Stimulated activated naive CD4-positive, alpha-beta T cell treated with Interleukin-2 at 50 U/mL for 16 hours (primary cell): Measurements from ENCODE around the gene SERTAD2.

Experiments
- DNase-seq: peaks from one replicate; lab custom pipeline; 2025; lab: John Stamatoyannopoulos, UW

The SERTAD2 gene

DNA sequence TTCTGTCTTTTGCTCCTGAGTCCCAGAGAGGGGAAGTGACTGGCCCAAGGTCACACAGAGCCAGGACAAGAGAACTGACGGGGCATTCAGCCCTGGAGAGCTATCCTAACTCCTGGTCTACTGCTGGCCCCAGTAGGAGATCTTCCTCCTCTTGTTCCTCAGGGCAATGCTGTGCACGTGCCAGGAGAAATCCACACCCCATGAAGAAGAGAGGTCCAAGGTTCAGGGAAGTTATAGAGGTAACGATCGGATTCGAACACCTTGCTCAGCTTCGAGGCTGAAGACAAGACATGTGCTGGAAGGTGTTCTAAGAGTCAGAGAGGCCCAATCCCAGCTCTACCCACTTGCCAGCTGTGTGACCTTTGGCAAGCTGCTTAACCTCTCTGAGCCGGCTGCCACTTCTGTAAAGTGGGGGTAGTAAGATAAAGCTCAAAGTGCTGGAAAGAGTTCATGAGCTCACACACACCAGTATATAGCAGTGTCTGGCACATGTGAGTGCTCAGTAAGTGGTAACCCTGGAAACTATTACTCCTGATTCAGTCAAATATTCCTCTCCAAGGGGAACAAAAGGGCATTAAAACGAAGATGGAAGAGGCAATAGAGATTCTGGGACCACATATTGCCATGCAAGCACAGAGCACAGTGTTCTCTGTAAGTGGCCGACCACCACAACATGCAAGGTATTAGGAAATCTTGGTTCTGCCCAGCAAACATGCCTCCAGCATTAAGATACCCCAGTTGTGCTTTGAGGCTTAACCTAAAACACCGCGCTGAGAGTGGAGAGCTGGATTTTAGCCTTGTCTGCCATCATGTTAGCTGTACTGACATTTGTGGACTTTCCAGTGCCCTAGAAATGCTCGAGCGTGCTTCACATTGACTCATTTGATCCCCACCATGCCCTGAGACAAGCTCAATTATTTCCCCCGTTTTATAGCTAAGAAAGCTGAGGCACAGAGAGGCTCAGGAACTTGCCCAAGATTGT lies 25.6 kb downstream of the SERTAD2 start:
- DNase-seq = no peak

DNA sequence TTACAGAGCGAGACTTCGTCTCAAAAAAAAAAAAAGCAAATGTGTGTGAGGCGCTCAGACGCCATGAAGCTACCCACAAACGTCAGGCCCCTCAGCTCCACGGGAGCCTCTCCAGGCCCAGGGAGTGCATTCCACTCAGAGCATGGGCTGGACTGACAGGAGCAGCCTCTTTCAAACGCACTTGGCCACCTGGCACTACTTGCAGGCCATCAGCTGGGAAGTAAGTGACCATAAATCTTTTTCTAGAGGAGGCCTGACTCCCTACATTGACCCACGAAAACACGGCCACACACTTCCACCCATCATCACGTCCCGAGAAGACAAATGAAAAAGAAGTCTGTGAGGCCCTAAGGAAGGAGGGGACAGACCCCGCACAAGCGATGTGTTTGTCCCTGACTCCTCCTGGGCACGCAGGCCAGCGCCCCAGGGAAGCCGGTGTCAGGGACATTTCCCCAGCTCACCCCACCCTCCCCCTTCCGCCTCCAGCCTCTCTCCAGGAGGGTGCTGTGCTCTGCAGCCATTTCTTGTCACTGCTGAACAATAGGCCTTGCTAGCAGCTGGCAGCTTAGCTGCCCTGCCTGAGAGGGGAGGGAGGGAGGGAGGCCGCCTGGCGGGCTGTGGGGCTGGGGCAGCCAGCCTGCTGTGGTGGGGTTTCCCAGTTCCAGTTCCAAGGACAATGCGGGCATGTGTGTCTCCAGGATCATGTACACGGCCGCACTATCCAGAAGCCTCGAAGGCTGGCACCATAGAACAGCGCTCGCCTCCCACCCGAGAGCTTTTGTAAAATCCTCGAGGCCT lies 26.6 kb downstream of the SERTAD2 start:
- no peak for DNase-seq

DNA sequence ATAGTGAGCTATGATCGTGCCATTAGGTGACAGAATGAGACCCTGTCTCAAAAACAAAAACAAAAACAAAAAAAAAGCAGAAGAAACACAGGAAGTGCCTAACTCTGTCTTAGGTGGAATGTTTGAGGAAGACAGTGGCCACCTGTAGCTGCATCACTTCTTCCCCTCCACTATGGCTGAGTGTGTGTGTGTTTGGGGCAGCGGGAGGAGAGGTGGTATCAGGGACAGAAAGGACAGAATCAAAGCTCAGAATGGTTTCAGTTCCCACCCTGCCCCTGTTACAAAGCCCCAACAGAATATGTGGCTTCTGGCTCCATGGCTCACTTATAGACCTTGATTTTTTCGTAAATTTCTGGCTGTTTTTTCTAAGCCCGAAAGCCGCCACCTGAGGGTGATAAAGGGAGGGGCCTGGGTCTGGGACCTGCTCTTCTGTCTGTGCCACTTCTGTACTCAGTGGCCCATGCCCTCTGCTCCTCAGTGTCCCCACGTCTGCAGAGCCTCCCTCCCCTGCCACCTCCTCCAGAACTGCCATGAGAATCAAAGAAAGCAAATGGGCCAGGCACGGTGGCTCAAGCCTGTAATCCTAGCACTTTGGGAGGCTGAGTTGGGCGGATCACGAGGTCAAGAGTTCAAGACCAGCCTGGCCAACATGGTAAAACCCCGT lies 27.4 kb downstream of the SERTAD2 start:
- no peak for DNase-seq

DNA sequence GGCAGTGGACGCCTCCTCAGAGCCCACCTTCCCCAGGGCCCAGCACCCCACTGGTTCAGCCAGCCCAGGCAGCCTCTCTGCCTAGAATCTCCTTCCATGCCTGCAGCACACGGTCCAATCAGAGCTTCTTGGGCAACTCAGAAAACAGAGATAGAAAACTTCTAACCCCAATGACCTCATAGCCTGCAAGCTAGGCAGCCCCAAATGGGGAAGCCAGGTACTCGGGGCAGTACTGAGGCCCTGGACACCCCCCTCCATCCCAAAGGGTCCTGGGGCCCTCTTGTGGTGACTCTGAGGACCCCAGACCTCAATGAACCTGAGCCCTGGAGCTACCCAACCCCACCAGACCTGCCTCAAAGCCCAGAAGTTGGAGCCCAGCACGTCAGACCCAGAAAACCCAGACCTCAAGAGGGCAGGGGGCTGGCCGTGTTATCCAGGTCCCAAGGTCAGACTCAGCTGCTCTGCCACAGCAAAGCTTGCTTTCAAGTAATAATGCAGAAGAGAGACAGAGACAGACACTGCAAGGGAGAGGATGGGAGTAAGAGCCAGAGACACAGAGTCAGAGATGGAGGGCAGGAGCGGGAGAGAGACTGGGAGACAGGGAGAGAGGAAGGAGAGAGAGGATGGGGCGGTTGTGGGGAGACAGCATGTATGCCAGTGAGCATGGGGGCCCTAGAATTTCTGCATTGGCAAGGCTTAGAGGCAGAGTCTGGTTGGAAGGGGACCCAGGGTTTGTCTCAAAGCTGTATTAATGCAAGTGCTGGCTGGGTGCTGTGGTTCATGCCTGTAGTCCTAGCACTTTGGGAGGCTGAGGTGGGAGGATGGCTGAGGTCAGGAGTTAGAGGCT lies 28.2 kb downstream of the SERTAD2 start:
- DNase-seq = no peak

DNA sequence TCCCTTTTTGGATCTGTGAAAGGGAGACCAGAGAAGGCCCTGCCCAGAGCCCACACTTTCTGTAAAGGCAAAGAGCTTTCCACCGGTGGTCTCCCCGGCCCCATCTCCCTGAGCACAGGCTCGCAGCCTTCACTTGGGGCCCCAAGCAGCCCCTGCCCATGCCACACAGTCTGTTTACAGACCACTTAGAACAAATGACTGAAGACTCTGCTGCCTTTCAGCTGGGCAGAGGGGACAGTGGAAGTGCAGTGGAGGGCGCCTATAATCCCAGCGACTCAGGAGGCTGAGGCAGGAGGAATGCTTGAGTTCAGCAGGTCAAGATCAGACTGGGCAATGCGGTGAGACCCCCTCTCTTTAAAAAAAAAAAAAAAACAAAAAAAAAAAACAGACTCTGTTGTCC lies 28.9 kb downstream of the SERTAD2 start:
- DNase-seq = no peak

DNA sequence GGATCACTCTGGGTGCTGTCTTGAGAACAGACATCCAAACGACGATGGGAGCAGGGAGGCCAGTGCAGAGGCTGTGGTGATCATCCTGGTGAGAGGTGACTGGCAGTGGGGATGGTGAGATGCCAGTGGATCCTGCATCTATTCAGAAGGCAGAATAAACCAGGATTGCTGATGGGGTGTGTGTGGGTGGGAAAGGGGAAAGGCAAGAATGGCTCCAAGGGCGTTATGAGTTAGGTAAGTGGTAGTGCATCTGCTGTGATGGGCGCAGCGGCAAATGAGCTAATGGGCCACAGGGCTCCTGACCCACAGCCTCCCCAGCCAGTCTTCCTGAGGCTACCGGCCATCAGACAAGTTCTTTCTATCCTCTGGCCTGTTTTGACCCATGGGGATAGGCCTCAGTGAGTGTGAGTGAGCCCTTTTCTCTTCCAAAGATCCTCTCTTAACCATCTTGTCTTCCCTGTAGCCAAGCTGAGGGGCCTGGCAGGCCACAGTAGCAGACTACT lies 29.6 kb downstream of the SERTAD2 start:
- no peak for DNase-seq

DNA sequence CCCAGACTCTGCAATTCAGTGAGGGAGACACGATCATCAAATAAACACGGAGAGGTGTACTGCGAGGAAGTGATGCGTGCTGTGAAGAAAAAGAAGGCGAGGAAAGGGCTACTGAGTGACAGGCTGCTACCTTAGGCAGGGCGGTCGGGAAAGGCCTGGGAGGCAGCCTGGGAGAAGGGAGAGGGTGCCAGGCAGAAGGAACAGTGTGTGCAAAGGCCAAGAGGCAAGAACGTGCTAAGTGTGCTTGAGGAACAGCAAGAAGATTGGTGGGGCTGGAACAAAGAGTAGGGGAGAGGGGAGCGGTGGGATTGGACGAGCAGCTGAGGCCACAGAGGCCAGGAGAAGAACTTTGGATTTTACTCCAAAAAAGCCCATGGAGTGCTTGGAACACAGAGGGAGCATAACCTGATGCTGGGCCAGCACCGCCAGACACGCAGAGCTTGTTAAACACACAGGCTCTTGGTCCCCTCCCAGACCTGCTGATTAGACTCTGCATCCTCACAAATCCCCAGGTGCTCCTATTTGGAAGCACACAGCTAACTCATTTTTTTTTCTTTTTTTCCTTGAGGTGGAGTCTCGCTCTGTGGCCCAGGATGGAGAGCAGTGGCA lies 30.4 kb downstream of the SERTAD2 start:
- DNase-seq = no peak

DNA sequence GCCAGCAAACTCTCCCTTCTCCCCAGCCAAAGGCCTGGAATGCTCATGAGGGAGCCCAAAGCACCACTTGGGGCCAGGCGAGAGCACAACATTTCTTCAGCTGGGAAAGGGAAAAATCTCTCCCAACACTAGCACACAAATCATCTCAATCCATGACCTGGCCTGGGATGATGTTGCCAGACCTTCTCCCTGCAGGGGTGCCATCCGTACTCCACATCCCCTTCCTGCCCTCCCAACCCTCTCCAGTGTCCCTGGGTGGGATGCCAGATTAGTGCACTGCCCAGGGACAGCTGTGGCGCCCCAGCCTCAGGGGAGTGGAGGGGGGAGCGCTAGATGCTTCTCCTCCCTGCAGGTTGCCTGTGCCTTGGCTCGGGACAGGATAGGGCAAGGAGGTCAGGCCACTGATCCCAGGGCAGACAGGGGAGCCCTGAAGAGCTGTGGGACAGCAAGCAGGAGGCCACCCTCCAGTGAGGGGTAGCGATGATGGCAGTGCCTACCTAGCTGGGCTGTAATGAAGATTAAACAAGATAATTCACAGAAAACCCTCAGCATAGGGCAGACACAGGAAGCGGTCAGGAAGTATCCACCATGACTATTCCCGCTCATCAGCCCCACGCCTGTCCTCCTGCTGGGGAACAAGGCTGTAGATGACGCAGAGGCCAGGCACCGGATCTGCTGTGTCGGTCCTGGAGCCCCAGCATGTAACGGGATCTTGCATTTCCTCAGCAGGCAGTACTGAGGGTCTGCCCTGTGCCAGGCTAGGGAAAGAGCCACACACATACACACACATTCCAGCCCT lies 31.1 kb downstream of the SERTAD2 start:
- no peak for DNase-seq

DNA sequence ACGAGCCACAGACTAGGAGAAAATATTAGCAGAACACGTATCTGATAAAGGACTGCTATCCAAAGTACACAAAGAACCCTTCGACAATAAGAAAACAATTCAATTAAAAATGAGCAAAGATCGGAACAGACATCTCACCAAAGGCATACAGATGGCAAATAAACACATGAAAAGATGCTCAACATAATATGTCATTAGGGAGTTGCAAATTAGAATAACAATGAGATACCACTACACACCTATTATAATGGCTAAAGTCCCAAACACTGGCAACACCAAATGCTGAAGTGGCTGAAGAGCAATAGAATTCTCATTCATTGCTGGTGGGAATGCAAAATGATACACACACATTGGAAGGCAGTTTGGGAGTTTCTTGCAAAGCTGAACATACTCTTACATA lies 33.1 kb downstream of the SERTAD2 start:
- no peak for DNase-seq

DNA sequence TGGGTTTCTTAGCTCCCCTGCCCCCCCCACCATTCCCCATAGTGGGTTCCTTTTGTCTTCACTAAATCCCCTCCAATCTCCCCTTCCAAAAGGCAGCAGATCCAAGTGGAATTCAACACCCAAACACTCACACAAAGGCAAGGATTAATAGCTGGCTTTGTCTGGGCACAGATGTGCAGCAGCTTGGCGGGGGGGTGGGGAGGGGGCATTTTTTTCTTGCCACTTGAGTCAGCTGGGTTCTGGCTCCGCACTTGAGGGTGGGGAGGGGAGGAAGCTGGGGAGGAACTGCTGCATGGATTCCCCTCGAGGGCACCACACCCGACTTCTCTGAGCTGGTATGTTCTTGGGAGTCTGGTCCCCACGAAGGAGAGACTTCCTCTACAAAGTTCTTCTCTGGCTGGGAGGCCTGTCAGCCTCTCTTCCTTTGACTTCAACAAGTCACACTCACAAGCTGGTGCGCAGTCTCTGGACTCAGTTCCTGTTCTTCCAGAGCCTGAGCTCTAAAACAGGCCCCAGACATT lies 36.0 kb downstream of the SERTAD2 start:
- DNase-seq = no peak

DNA sequence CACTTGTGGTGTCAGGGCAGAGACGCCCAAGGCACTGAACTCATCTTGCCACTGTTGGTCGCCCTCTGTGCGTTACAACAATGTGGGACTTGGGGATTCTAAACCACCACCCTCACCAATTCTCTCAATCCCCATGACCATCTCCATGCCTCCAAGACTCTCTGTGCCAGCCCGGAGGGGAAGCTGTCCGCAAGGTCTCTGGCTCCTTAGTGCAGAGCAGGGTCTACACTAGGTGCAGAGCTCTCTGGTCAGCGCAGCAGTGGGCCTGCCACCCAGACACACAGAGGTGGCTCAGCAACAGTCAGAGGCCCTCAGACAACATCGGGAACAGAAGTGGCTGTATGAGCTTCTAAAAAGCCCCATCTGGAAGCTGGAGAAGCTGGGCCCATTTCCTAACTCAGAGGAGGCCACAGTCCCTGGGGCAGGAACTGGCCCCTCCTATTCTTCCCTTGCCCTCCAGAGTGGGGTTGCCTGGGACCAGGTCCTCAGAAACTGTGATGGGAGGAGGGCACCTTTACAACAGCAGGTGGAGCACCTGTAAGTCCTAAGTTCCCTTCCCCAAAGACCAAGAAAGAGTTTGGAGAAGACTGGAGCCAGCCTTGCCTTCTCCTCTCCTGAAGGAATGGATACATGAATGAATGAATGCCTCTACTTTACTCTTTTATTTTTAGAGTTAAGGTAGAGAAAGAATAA lies 37.7 kb downstream of the SERTAD2 start:
- no peak for DNase-seq

DNA sequence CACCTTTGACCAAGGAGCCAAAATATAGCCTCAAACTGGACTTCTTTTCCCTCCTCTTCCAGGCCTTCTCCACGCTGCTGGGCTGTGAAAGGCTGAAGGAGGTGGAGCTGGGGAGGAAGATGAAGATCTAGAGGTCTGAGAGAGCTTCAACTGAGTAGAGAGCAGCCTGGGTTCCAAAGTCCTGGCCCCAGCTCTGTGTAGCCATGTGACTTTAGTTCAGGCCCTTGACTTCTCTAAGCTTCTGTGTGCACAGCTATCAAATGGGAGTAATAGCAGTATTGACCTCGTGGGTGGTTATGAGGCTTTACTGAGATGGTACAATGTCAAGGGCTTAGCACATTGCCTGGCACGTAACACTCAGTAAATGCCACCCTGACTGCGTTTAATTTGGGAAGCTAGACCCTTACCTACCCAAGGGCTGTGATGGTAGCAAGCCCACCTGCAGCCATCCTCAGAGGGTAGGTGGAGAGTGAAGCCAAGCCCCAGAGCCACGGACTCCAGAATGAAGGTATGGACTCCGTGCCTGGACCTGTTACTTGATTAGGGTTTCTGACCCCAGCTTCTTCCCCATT lies 38.4 kb downstream of the SERTAD2 start:
- no peak for DNase-seq

DNA sequence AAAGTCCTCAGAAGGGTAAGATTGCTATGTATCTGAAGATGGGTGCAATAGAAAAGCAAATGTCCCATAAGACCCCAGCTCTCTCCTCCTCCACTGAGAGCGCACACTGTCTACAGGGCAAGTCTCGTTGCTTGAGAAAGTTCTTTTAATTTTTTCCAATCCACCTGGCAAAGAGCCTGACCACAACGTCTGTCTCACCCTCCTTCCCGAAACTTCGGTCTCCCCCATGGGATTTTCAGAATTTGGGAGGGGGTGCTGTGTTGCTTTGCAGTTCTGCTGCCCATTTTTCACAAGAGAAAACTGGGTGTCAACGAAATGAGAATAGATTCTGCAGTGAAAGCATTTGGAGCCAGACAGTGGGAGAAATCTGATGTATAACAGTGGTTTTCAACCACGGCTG lies 40.4 kb downstream of the SERTAD2 start:
- no peak for DNase-seq

DNA sequence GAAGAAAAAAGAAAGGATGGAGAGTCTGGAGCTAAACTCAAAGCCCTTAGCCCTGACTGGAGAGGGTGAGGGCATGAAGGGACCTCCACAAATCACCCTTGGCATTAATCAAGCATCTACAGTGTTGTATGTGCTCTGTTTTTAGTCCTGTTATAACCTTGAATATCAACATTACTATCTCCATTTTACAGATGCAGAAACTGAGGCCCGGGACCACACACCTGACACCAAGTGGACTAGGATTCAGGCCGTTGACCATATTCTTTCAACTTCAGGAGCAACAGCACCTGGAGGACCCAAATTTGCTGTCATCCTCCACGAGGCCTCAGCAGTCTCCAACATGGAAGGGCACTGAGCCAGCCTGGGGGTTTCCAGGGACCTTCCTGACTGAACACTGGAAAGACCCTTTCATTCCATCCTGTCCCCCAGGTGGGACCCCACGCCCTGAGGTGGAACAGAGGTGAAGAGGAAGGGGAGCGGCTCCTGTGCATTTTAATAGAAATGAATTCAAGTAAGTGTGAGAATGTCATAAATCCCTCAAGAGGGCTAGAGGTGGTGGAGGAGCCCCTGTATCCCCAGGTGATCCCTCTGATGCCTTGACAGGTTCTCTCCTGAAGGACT lies 41.0 kb downstream of the SERTAD2 start:
- DNase-seq = no peak

DNA sequence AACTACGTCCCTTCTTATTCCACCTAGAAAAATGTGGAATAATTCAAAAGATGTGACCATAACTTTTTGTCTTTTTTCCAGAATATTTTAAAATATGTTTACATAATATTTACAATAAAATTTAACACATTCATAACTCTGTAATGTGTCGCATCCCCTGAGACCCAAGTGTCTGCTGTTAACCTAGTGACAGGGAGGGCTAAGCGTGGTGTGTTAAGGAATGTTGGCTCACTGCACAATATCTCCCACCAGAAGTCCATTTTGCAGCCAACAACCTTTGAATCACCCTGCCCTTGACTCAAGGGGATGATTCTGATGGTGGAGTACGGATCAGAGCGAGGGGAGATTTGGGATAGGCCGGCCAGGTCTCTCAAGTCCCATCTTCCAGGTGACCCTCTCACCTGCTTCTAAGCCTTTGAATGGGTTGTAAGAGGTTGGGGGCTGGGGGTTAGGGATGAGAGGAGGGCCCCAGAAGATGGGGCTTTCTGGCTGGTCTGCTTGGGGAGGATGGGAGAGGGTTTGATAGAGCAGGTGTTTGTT lies 43.3 kb downstream of the SERTAD2 start:
- DNase-seq = no peak

DNA sequence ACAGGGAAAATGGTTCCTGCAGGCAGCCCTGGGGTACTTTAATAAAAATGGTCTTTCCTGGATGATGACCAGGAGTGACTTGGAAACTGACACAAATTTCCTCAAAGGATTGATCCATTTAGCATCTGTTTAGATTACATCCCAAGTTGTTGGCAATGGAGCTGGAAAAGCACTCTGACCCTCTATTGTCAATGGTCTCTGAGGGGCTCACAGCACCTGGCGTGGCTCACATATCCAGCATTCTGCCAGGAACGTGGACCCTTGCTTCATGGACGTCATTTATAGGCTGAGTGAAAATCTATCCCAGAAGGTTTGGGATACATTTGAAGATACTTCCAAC lies 43.8 kb downstream of the SERTAD2 start:
- DNase-seq = no peak

DNA sequence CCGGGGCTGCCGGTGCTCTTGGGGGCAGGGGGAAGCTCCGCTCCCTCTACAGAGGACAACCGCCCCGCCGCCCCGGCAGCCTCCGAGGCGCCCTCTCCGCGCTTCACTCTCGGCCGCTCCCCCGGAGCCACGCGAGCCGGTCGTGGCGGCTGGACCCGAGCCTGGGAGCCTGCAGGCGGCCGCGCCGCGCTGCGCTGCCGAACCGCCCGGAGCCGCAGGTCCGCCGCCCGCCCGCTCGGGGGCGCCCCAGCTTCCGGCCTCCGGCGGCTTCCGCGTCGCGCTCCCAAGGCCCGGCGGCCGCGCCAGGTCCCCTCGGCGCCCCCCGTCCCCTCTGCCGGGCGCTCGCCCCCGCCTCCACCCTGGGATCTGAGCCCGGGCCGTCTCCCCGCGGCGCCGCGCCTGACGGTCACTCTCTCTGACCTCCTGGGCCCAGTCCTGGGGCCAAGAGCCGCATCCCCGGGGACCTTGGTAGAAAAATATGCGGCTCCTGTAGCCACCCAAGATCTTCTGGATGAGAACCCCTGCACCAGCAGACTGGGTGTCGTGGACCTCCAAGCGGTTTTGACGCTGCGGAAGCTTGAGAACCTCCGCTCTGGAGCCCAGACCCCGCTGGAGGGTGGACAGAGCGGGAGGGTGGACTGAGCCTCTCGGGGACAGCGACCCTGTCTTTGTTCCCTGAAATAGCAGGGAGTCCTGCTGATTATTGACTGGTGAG lies 44.3 kb downstream of the SERTAD2 start:
- DNase-seq = peak; percentile 39

DNA sequence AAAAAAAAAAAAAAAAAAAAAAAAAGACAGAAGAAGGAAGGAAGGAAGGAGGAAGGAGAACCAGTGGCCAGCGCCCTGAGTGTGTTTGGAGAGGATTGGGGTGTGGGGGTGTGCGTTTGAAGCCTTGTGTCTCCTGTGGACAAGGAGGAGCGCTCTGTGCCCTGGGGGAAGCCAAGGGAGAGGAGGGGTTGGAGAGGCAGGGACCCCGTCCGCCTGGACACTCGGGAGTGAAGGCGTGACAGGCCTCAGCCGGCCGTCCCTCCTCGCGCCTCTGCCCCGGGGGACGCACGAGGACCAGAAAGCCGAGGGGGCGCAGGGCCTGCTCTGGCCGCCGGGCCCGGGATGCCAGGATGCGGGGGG lies 44.9 kb downstream of the SERTAD2 start:
- no peak for DNase-seq
